Measurements from ENCODE around the gene PXDN. TPM values are rescaled to one million over a fixed set of nuclear protein-coding genes. Genes with fewer than 3 reads are reported as not detected.

The PXDN gene
- total RNA-seq, 2 donors from 2014 or later: 9.5 to 20.0 TPM

GRCh38 chr2:1647417-1648240 lies 96.7 kb downstream of the PXDN start:
- Histone ChIP-seq H3K9ac (ENCODE audit: low read depth in 2 of 2, low read length in 2 of 2) (no peak overlapping the region), H3K27me3 (no peaks in the 10 kb centered on the region), H3K4me3 (no peak overlapping the region), H3K27ac (no peak overlapping the region), H3K4me1 (no peaks in the 10 kb centered on the region), H3K36me3 (no peaks in the 10 kb centered on the region), H3K9me3 (no peaks in the 10 kb centered on the region)
- intact Hi-C loops (cut with DNase I): no loop called here
- no peak for TF ChIP-seq CTCF (IDR thresholded peaks at IDR 0.05)
- DNase-seq: no peak

- no peaks in the 10 kb centered on the region for H3K36me3 ChIP-seq
- no peak for DNase-seq
- intact Hi-C loops (cut with DNase I): no loop called here
- H3K27me3 ChIP-seq: no peaks in the 10 kb centered on the region
- H3K4me3 ChIP-seq: no peak overlapping the region
- H3K4me1 ChIP-seq: peaks cover 2% of the 10 kb centered on the region
- no peak overlapping the region for H3K9ac ChIP-seq (ENCODE audit: low read depth in 2 of 2, low read length in 2 of 2)
- H3K27ac ChIP-seq: no peak overlapping the region
- no peak for TF ChIP-seq CTCF (IDR thresholded peaks at IDR 0.05)
- no peaks in the 10 kb centered on the region for H3K9me3 ChIP-seq
Measured at GRCh38 chr2:1645761-1646476, 98.4 kb downstream of the PXDN start.

GRCh38 chr2:1644427-1644826 lies 99.9 kb downstream of the PXDN start:
- intact Hi-C loops (cut with DNase I): no loop called here
- H3K9me3 ChIP-seq: no peaks in the 10 kb centered on the region
- TF ChIP-seq CTCF (IDR thresholded peaks at IDR 0.05): no peak
- H3K36me3 ChIP-seq: no peaks in the 10 kb centered on the region
- H3K4me3 ChIP-seq: no peak overlapping the region
- H3K9ac ChIP-seq (ENCODE audit: low read depth in 2 of 2, low read length in 2 of 2): no peak overlapping the region
- DNase-seq: no peak
- H3K27me3 ChIP-seq: no peaks in the 10 kb centered on the region
- no peak overlapping the region for H3K27ac ChIP-seq
- peaks cover 6% of the 10 kb centered on the region for H3K4me1 ChIP-seq

- no peak for DNase-seq
- no peak for TF ChIP-seq CTCF (IDR thresholded peaks at IDR 0.05)
- Histone ChIP-seq H3K9me3 (no peaks in the 10 kb centered on the region), H3K4me1 (peaks cover 6% of the 10 kb centered on the region), H3K36me3 (no peaks in the 10 kb centered on the region), H3K9ac (ENCODE audit: low read depth in 2 of 2, low read length in 2 of 2) (no peak overlapping the region), H3K27me3 (no peaks in the 10 kb centered on the region), H3K27ac (no peak overlapping the region), H3K4me3 (no peak overlapping the region)
- intact Hi-C loops (cut with DNase I): no loop called here
Measured at GRCh38 chr2:1642993-1643619, 101.2 kb downstream of the PXDN start.

- Histone ChIP-seq H3K36me3 (no peaks in the 10 kb centered on the region), H3K9ac (ENCODE audit: low read depth in 2 of 2, low read length in 2 of 2) (no peak overlapping the region), H3K27ac (no peak overlapping the region), H3K4me3 (no peak overlapping the region), H3K4me1 (peaks cover 6% of the 10 kb centered on the region), H3K9me3 (no peaks in the 10 kb centered on the region), H3K27me3 (no peaks in the 10 kb centered on the region)
- DNase-seq: no peak
- TF ChIP-seq CTCF (IDR thresholded peaks at IDR 0.05): no peak
- intact Hi-C loops (cut with DNase I): no loop called here
Measured at GRCh38 chr2:1642066-1642861, 102.1 kb downstream of the PXDN start.
